Measurements from ENCODE around the gene LGALS3BP.
A peak's percentile ranks its signal among the peaks of the same experiment; 100 is the strongest.
"Not testable (repeated sequence)": the region's sequence is repeated elsewhere in the genome, so short reads cannot be mapped to it uniquely, and the experiment has no call there.

LGALS3BP gene

DNA sequence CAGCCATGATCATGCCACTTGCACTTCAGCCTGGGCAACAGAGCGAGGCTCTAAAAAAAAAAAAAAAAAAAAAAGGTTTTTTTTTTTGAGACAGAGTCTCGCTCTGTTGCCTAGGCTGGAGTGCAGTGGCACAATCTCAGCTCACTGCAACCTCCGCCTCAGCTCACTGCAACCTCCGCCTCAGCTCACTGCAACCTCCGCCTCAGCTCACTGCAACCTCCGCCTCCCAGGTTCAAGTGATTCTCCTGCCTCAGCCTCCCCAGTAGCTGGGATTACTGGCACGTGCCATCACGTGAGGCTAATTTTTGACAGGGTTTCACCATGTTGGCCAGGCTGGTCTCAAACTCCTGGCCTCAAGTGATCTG lies 16.8 kb downstream of the LGALS3BP start:
- not testable (repeated sequence) for DNase-seq

DNA sequence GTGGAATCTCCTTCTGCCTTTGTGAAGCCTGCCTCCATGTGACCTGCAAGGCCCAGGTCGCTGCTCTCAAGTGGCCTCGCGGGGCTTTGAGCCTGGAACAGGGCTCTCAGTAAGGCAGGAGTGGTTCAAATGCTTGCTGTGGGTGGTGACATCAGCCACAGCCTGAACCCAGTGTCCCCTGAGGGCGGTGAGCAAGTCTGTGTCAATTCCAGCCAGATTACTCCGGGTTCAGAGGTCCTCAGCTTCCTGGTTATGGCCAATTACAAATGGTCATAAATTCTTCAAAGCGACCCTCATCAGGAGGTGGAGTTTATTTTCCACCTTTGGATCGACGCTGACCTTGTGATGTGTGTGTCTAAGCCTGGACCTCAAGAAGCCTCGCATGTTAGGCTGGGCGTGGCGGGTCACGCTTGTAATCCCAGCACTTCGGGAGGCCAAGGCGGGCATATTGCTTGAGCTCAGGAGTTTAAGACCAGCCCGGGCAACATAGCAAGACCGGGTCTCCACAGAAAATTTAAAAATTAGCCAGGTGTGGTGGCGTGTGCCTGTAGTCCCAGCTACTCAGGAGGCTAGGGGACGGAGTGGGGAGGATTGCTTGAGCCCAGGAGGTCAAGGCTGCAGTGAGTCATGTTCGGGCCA lies 17.3 kb downstream of the LGALS3BP start:
- no peak for DNase-seq

- no peak for DNase-seq
Measured at GRCh38 chr17:78961571-78961970, 18.2 kb downstream of the LGALS3BP start.

DNA sequence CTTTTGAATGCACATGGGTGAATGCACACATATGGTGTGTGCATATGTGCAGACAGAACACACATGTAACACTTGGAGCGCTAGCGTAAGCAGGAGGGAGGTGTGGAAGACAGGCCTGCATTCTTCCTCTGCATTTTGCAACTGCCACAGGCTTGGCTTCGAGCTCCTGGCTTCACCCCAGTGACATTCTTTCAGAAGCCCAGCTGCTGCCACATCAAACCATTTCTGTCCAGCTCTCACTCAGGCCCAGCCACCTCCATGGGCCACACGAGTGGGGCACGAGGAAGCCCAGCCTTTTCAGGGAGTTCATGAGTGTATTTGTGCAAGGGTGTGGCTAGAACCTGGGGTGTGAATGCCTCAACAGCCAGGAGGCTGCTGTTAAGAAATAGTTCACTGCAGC lies 18.8 kb downstream of the LGALS3BP start:
- DNase-seq: no peak

GRCh38 chr17:78959803-78960202 lies 19.9 kb downstream of the LGALS3BP start:
- no peak for DNase-seq

DNA sequence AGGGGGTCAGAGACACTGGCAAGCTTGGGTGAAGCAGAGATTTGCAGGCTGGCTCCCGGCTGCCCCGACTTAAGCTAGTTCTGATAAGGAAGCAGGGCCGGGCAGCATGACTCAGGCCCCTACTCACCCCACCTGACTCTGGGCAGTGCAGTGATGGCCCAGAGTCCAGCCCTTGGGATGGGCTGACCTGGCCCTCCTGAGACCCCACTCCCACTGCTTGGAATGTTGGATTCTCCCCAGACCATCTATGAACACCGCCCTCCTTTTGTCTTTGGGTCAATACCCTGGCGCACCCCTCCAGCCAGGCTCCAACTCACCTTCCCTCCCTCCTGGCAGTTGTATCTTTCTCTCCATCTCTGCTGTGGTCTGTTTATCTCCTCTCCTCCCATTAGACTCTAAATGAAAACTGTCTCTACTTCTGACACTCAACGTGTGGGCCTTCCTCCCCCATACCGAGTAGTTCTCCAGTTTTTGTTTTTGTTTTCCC lies 21.0 kb downstream of the LGALS3BP start:
- no peak for DNase-seq

DNA sequence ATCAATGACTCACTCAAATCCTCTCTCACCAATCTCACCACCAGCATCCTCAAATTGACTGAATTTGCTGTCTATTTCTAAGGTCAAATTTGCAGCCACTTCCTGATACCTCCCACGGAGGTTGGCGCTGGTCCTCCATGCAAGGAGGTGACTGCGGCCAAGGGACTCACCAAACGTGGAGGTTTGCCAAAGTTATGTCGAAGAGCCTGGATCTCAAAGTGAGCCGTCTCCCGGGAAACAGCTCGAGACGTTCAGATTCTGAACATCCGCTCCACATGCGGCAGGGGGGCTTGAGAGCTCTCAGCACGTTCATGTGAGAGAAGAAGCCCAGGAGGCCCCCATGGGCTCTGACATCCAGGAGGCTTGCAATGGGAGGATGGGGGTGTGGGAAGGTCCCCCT lies 22.6 kb downstream of the LGALS3BP start:
- no peak for DNase-seq

- DNase-seq: no peak
Measured at GRCh38 chr17:78956254-78956653, 23.5 kb downstream of the LGALS3BP start.

GRCh38 chr17:78954684-78955083 lies 25.0 kb downstream of the LGALS3BP start:
- DNase-seq: no peak

- no peak for DNase-seq
Measured at GRCh38 chr17:78953356-78954350, 26.1 kb downstream of the LGALS3BP start.

DNA sequence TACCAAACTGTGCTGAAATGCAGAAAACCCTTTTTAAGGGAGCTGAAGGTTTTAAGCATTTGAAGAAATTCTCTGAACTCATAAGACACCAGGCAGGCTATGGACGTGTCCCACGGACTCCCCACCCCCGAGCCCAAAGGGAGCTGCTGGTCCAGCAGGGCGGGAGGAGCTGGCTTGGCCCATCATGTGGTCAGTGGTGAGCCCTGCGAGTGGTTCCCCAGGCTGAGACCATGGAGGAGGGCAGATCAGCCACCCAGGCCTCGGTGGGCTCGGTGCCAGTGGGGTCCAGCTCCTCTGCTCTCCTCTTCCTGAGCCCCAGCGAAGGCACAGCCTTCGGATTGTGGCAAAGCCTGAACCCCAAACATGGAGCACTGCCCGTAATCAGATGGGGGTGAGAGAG lies 27.0 kb downstream of the LGALS3BP start:
- no peak for DNase-seq

DNA sequence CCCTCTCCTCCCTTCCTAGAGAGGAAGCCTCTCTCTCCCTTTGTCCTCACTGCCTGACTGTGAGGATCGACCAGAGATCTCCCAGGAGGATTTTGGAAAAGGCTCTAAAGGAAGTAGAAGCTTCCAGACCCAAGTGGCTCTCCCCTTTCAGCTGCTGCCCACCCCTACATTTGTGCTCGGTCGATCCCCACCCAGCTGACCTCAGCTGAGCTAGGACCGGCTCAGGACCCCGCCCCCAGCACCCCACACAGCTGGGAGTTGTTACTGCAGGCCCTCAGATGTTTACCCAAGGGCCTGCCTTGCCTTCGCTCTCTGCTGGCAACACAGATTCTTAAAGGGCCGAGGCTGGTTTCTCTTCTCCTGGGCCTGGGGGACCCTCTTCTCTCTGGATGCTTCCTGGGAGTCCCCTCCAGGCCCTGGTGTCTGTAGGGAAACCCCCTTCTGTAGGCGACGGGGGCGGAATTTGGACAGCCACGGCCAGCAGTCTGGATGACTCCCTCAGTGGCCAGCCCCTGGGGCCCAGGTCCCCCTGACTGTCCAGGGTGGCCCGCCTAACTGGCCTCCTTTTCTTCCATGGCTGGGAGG lies 27.7 kb downstream of the LGALS3BP start:
- DNase-seq: no peak

GRCh38 chr17:78950870-78951269 lies 28.9 kb downstream of the LGALS3BP start:
- no peak for DNase-seq

- no peak for DNase-seq
Measured at GRCh38 chr17:78947235-78948149, 32.2 kb downstream of the LGALS3BP start.

- DNase-seq: no peak
Measured at GRCh38 chr17:78946631-78947030, 33.1 kb downstream of the LGALS3BP start.

- DNase-seq: no peak
Measured at GRCh38 chr17:78946131-78946530, 33.6 kb downstream of the LGALS3BP start.

- DNase-seq: not testable (repeated sequence)
Measured at GRCh38 chr17:78945455-78945854, 34.3 kb downstream of the LGALS3BP start.

DNA sequence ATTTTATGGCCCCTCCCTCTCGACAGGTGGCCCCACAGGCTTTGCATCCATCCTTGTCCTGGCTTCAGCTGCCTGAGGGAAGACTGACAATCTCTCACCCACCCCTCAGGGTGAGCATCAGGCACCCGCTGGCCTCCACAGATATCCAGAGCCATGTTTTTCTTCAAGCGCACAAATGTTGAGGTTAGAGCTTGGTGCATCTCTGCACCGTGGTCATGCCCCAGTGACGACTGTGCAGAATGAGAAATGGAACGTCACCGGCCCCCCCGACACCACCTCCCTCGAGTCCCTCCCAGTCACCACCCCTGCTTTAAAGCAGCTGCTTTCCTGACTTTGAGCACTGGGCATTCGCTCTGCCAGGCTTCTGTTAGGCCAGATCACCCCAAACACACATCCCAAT lies 34.8 kb downstream of the LGALS3BP start:
- no peak for DNase-seq

GRCh38 chr17:78944026-78944425 lies 35.7 kb downstream of the LGALS3BP start:
- DNase-seq: no peak

GRCh38 chr17:78940708-78941107 lies 39.0 kb downstream of the LGALS3BP start:
- DNase-seq: peak; percentile 10

DNA sequence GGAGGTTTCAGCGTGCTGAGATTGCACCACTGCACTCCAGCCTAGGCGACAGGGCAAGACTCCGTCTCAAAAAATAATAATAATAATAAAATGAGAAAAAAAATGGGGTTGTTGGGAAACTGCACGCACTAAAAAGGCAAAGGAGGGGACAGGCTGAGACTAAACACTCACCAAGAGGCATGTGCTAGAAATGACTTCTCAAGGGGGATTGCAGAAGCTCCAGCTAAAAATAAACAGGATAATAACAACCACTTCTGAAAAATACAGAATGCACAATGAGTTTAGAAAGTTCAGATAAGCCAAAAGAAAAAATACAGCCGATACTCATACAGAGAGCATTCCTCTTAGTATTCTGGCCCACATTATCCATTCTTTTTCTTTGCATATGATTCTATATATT lies 39.5 kb downstream of the LGALS3BP start:
- no peak for DNase-seq

GRCh38 chr17:78939615-78940014 lies 40.1 kb downstream of the LGALS3BP start:
- DNase-seq: no peak

- no peak for DNase-seq
Measured at GRCh38 chr17:78937561-78937960, 42.2 kb downstream of the LGALS3BP start.

Measured in COR-L47 (cell line).